ENCODE results near the gene SLC27A4. TPM values are rescaled to one million over a fixed set of nuclear protein-coding genes. Genes with fewer than 3 reads are reported as not detected.
A peak's percentile ranks its signal among the peaks of the same experiment; 100 is the strongest.

SLC27A4 gene
- total RNA-seq, 2 donors from 2014 or later = 22.4 to 25.0 TPM

GRCh38 chr9:128404560-128404959, 64.2 kb downstream of the SLC27A4 start:
- Histone ChIP-seq H3K4me3 (ENCODE audit: low read length) (no peak overlapping the region), H3K27ac (ENCODE audit: low read depth, low read length) (peak overlapping the region; percentile 95), H3K9me3 (ENCODE audit: control insufficient read depth, low read length) (no peaks in the 10 kb centered on the region), H3K9ac (ENCODE audit: extremely low read depth, low read length, poor library complexity, severe bottlenecking) (no peak overlapping the region), H3K27me3 (ENCODE audit: control insufficient read depth, insufficient read depth, low read length, poor library complexity, severe bottlenecking) (peaks cover 48% of the 10 kb centered on the region), H3K4me1 (ENCODE audit: control insufficient read depth, insufficient read depth, low read length) (no peaks in the 10 kb centered on the region), H3K36me3 (ENCODE audit: control insufficient read depth, insufficient read depth, low read length) (no peaks in the 10 kb centered on the region)
- Mint-ChIP-seq H3K36me3 (ENCODE audit: low read depth) (no peaks in the 10 kb centered on the region), H3K27ac (no peak overlapping the region), H3K9me3 (no peaks in the 10 kb centered on the region), H3K4me3 (no peak overlapping the region), H3K4me1 (peaks cover 10% of the 10 kb centered on the region), H3K27me3 (ENCODE audit: insufficient read depth) (peaks cover 93% of the 10 kb centered on the region)
- TF ChIP-seq CTCF (conservative IDR thresholded peaks at IDR 0.05) = no peak
- WGBS, 2 experiments (ENCODE audit: insufficient coverage in 1 of 2, insufficient read length in 1 of 2) = 50 to 86% methylated on average over 1 to 5 of the region's 5 CpGs
- DNase-seq = no peak

DNA sequence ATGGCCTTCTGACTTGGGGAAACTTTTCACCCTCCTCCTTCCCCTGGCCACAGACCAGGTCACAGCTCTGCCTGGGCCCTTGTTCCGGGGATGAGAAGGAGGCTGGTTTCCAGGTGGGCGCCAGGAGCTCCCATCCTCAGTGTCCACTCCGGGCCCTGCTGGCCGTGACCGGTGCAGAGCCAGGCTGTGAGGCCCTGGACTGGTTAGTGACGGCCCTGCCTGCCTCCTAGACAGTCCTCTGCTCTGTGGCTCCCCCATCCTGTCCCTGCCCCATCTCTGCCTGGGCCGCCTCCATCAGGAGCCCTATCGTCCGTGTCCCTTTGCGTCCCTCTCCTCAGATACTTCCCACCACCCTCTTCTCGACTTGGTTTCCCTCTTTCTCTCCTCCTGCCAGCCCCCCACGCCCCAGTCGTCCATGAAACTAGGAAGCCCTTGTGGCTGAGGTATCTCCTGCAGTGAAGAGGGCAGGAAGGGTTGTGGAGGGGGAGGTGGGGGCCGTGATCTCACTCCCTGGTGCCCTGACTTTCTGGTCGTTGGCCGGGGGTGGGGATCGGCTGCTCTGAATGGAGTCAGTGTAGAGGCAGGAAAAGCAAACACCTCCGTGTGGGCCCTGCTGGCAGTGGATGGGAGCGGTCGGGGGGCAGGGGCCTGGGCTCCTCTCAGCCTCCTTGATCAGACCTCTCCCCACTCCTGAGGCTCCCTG, 64.9 kb downstream of the SLC27A4 start:
- Mint-ChIP-seq H3K36me3 (ENCODE audit: low read depth) (no peaks in the 10 kb centered on the region), H3K4me3 (no peak overlapping the region), H3K4me1 (peaks cover 10% of the 10 kb centered on the region), H3K9me3 (no peaks in the 10 kb centered on the region), H3K27me3 (ENCODE audit: insufficient read depth) (peaks cover 93% of the 10 kb centered on the region), H3K27ac (peak overlapping the region; percentile 55)
- Histone ChIP-seq H3K9ac (ENCODE audit: extremely low read depth, low read length, poor library complexity, severe bottlenecking) (no peak overlapping the region), H3K27ac (ENCODE audit: low read depth, low read length) (peak overlapping the region; percentile 95), H3K4me3 (ENCODE audit: low read length) (no peak overlapping the region), H3K36me3 (ENCODE audit: control insufficient read depth, insufficient read depth, low read length) (no peaks in the 10 kb centered on the region), H3K9me3 (ENCODE audit: control insufficient read depth, low read length) (no peaks in the 10 kb centered on the region), H3K27me3 (ENCODE audit: control insufficient read depth, insufficient read depth, low read length, poor library complexity, severe bottlenecking) (peaks cover 48% of the 10 kb centered on the region), H3K4me1 (ENCODE audit: control insufficient read depth, insufficient read depth, low read length) (no peaks in the 10 kb centered on the region)
- 62 to 65% methylated on average over 9 to 18 of the region's 20 CpGs for WGBS, 2 experiments (ENCODE audit: insufficient coverage in 1 of 2, insufficient read length in 1 of 2)
- peak; percentile 71 for DNase-seq
- TF ChIP-seq CTCF (conservative IDR thresholded peaks at IDR 0.05) = no peak

- Mint-ChIP-seq H3K27me3 (ENCODE audit: insufficient read depth) (peaks cover 93% of the 10 kb centered on the region), H3K27ac (no peak overlapping the region), H3K36me3 (ENCODE audit: low read depth) (no peaks in the 10 kb centered on the region), H3K9me3 (no peaks in the 10 kb centered on the region), H3K4me3 (no peak overlapping the region), H3K4me1 (peaks cover 10% of the 10 kb centered on the region)
- H3K27me3 ChIP-seq (ENCODE audit: control insufficient read depth, insufficient read depth, low read length, poor library complexity, severe bottlenecking) = peaks cover 46% of the 10 kb centered on the region
- H3K27ac ChIP-seq (ENCODE audit: low read depth, low read length) = peak overlapping the region; percentile 95
- TF ChIP-seq CTCF (conservative IDR thresholded peaks at IDR 0.05) = no peak
- no peaks in the 10 kb centered on the region for H3K36me3 ChIP-seq (ENCODE audit: control insufficient read depth, insufficient read depth, low read length)
- H3K4me3 ChIP-seq (ENCODE audit: low read length) = no peak overlapping the region
- DNase-seq = no peak
- H3K9ac ChIP-seq (ENCODE audit: extremely low read depth, low read length, poor library complexity, severe bottlenecking) = no peak overlapping the region
- WGBS, 2 experiments (ENCODE audit: insufficient coverage in 1 of 2, insufficient read length in 1 of 2) = 72 to 100% methylated on average over 3 to 7 of the region's 7 CpGs
- no peaks in the 10 kb centered on the region for H3K4me1 ChIP-seq (ENCODE audit: control insufficient read depth, insufficient read depth, low read length)
- H3K9me3 ChIP-seq (ENCODE audit: control insufficient read depth, low read length) = no peaks in the 10 kb centered on the region
Measured at GRCh38 chr9:128405780-128406171, 65.4 kb downstream of the SLC27A4 start.
